IgD-negative memory B cell (primary cell): ENCODE measurements around the gene WNT5B. TPM values are rescaled to one million over a fixed set of nuclear protein-coding genes. Genes with fewer than 3 reads are reported as not detected.
A peak's percentile ranks its signal among the peaks of the same experiment; 100 is the strongest.

Source experiments
- H3K27ac Mint-ChIP-seq, 3 donors: one replicate each; pipeline ENCODE4 v1.8.0; 2020 to 2022; ENCODE audit warnings: mild to moderate bottlenecking in 3 of 3, mixed read lengths in 3 of 3, moderate library complexity in 1 of 3
- H3K27me3 Mint-ChIP-seq: one replicate; pipeline ENCODE4 v1.8.0; 2021; ENCODE audit warnings: mixed read lengths
- H3K36me3 Mint-ChIP-seq: one replicate; pipeline ENCODE4 v1.8.0; 2020; ENCODE audit warnings: mild to moderate bottlenecking, mixed read lengths
- H3K4me1 Mint-ChIP-seq, 3 donors: one replicate each; pipeline ENCODE4 v1.8.0; 2020 to 2022; ENCODE audit warnings: mixed read lengths in 3 of 3, mild to moderate bottlenecking in 1 of 3
- H3K4me3 Mint-ChIP-seq, 4 donors: one replicate each; pipeline ENCODE4 v1.8.0; 2020 to 2022; ENCODE audit warnings: mild to moderate bottlenecking in 4 of 4, mixed read lengths in 4 of 4, moderate library complexity in 3 of 4
- H3K9me3 Mint-ChIP-seq, 3 donors: one replicate each; pipeline ENCODE4 v1.8.0; 2020 to 2021; ENCODE audit warnings: mixed read lengths in 3 of 3, mild to moderate bottlenecking in 1 of 3
- polyA plus RNA-seq: library from polyadenylated mRNA; unstranded; fragments of 300-500 nt; fragmentation: Illumina TruSeq; gene quantifications from one replicate; pipeline ENCODE4 v1.2.3, GENCODE V29; 2021

Gene WNT5B
- polyA plus RNA-seq, 1 donor from 2014 or later = 0.33 TPM

GRCh38 chr12:1608713-1609119 lies 20.3 kb upstream of the WNT5B start:
- Mint-ChIP-seq H3K4me3 (no peak overlapping the region), H3K9me3 (no peaks in the 10 kb centered on the region), H3K27me3 (peaks cover 2% of the 10 kb centered on the region), H3K36me3 (no peaks in the 10 kb centered on the region), H3K27ac (no peak overlapping the region), H3K4me1 (peaks cover 12 to 17% (median 15%) of the 10 kb centered on the region in 3 donors)

GRCh38 chr12:1610072-1610643 lies 18.9 kb upstream of the WNT5B start:
- no peak overlapping the region for H3K4me3 Mint-ChIP-seq
- H3K27ac Mint-ChIP-seq = no peak overlapping the region
- H3K27me3 Mint-ChIP-seq = peaks cover 2% of the 10 kb centered on the region
- H3K36me3 Mint-ChIP-seq = no peaks in the 10 kb centered on the region
- peaks cover 10 to 15% (median 14%) of the 10 kb centered on the region in 3 donors for H3K4me1 Mint-ChIP-seq
- no peaks in the 10 kb centered on the region for H3K9me3 Mint-ChIP-seq

- Mint-ChIP-seq H3K27me3 (peaks cover 1% of the 10 kb centered on the region), H3K4me1 (peaks cover 8 to 16% (median 12%) of the 10 kb centered on the region in 3 donors), H3K9me3 (no peaks in the 10 kb centered on the region), H3K36me3 (no peaks in the 10 kb centered on the region), H3K27ac (no peak overlapping the region), H3K4me3 (no peak overlapping the region)
Observed at GRCh38 chr12:1611803-1612572, 17.0 kb upstream of the WNT5B start.

DNA sequence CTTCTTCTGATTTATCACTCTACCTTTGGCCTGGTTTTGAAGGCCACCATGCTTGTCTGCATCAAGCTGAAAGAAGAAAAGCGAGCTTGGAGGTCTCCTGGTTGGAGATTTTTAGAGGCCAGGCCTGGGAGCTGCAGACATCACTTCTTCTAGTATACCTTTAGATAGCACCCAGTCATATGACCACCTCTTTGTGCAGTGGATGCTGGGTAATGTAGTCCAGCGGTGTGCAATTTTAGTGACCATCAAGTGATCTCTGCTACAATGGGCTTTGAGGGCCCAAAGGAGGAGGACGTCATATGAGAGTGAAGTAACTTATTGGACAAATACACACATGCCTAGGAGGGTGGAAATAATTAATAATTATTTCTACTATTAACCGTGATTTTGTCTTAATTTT lies 15.2 kb upstream of the WNT5B start:
- H3K27me3 Mint-ChIP-seq = peaks cover 1% of the 10 kb centered on the region
- peaks cover 13 to 22% (median 14%) of the 10 kb centered on the region in 3 donors for H3K4me1 Mint-ChIP-seq
- H3K4me3 Mint-ChIP-seq = no peak overlapping the region
- no peak overlapping the region for H3K27ac Mint-ChIP-seq
- H3K9me3 Mint-ChIP-seq = no peaks in the 10 kb centered on the region
- H3K36me3 Mint-ChIP-seq = no peaks in the 10 kb centered on the region

GRCh38 chr12:1614360-1614759 lies 14.7 kb upstream of the WNT5B start:
- no peaks in the 10 kb centered on the region for H3K36me3 Mint-ChIP-seq
- peaks cover 5% of the 10 kb centered on the region for H3K27me3 Mint-ChIP-seq
- no peaks in the 10 kb centered on the region for H3K9me3 Mint-ChIP-seq
- H3K4me1 Mint-ChIP-seq = peaks cover 13 to 24% (median 18%) of the 10 kb centered on the region in 3 donors
- no peak overlapping the region for H3K27ac Mint-ChIP-seq
- H3K4me3 Mint-ChIP-seq = no peak overlapping the region

DNA sequence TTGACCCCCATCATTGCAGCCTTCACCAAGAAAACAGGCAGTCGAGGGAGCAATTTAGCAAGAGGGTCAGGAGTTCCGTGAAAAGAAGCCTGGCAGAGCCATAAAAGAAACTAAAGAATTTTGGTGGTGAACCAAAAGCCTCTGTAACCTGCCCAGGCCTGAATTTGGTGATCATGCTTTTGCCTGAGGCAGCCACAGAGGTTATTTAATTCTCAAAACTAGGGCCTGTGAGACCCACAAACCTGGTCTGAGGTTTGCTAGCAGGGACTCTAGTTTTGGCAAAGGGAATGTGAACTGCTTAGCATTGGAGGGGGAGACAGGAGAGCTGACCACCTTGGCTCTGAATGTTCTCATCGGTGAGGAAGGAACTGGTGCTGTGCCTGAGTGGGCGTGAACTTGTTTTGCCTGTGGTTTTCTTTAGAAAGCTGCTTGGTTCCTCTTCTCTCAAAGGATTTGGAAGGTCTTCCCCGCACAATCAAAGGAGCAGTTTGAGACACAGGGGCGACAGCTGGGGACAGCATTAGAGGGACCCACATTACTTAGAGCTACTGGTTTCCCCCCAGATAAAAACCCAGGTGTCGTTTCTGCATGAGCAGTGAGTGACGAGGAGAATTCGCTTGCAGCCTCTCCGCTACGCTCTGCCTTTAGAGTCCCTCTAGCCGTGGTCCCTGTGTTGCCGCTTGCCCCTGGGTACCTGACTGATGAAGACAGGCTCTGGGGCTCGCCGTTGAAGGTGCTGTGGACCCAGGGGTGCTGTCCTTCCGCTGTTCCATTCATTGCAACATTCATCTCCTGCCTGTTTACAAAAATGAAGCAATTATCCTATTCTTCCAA lies 12.6 kb upstream of the WNT5B start:
- Mint-ChIP-seq H3K4me3 (peak overlapping the region; percentile 8 to 83 (median 48)), H3K27ac (no peak overlapping the region), H3K27me3 (peaks cover 9% of the 10 kb centered on the region), H3K9me3 (no peaks in the 10 kb centered on the region), H3K36me3 (no peaks in the 10 kb centered on the region), H3K4me1 (peaks cover 17 to 31% (median 20%) of the 10 kb centered on the region in 3 donors)

GRCh38 chr12:1618489-1618888 lies 10.5 kb upstream of the WNT5B start:
- Mint-ChIP-seq H3K27ac (no peak overlapping the region), H3K36me3 (peaks cover 5% of the 10 kb centered on the region), H3K4me3 (no peak overlapping the region), H3K27me3 (peaks cover 14% of the 10 kb centered on the region), H3K4me1 (peaks cover 17 to 31% (median 20%) of the 10 kb centered on the region in 3 donors), H3K9me3 (no peaks in the 10 kb centered on the region)

DNA sequence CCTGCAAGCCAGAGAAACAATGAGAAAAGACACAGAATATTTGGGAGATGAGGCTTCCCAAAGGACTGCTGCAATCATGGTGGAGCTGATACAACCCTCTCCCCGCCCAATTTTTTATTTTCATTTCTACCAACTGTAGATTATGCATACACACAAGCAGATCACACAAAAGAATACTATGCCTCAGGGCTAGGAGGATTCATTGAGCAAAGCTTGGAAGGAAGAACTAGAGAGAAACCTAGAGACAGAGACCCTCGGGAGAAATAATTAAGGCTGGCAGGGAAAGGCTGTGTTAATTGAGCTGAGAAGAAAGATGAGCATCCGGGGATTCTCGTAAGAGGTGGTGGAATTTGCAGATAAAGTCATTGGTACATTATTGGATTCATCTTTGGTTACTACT lies 9.9 kb upstream of the WNT5B start:
- Mint-ChIP-seq H3K4me3 (peak overlapping the region in 1 of 4 donors; percentile 6), H3K9me3 (no peaks in the 10 kb centered on the region)

GRCh38 chr12:1619587-1619986 lies 9.4 kb upstream of the WNT5B start:
- Mint-ChIP-seq H3K27ac (no peak overlapping the region), H3K27me3 (peaks cover 15% of the 10 kb centered on the region), H3K36me3 (peaks cover 5% of the 10 kb centered on the region), H3K4me3 (no peak overlapping the region), H3K4me1 (peaks cover 17 to 31% (median 20%) of the 10 kb centered on the region in 3 donors), H3K9me3 (no peaks in the 10 kb centered on the region)

More for the DNA sequence above, 9.9 kb upstream of the WNT5B start:
- Mint-ChIP-seq H3K27me3 (peaks cover 15% of the 10 kb centered on the region), H3K27ac (no peak overlapping the region), H3K4me1 (peaks cover 17 to 31% (median 20%) of the 10 kb centered on the region in 3 donors), H3K36me3 (peaks cover 5% of the 10 kb centered on the region)

DNA sequence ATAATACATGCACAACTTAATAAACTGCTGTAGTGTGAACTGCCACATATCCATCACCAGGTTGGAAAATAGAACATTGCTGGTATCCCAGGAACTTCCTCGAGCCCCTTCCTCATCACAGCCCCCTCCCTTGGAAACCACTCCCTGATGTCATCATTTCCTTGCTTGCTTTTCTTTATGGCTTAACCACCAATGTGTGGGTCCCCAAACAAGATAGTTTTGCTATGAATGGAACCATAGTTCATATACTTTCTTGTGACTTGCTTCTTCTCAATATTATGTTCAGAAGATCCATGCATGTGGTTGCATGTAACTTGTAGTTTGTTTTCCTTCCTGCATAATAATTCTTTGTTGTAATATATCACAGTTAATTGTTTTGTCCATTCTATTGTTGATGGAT lies 8.9 kb upstream of the WNT5B start:
- Mint-ChIP-seq H3K27ac (no peak overlapping the region), H3K4me3 (peak overlapping the region in 1 of 4 donors; percentile 34), H3K4me1 (peaks cover 17 to 31% (median 20%) of the 10 kb centered on the region in 3 donors), H3K9me3 (no peaks in the 10 kb centered on the region), H3K36me3 (peaks cover 5% of the 10 kb centered on the region), H3K27me3 (peaks cover 15% of the 10 kb centered on the region)

- no peak overlapping the region for H3K27ac Mint-ChIP-seq
- H3K36me3 Mint-ChIP-seq = peaks cover 5% of the 10 kb centered on the region
- no peaks in the 10 kb centered on the region for H3K9me3 Mint-ChIP-seq
- peaks cover 7 to 19% (median 12%) of the 10 kb centered on the region in 3 donors for H3K4me1 Mint-ChIP-seq
- H3K4me3 Mint-ChIP-seq = peak overlapping the region in 1 of 4 donors; percentile 19
- peaks cover 14% of the 10 kb centered on the region for H3K27me3 Mint-ChIP-seq
Observed at GRCh38 chr12:1622406-1622805, 6.6 kb upstream of the WNT5B start.

GRCh38 chr12:1629338-1630132 lies 504 bp downstream of the WNT5B start:
- Mint-ChIP-seq H3K9me3 (no peaks in the 10 kb centered on the region), H3K4me3 (peak overlapping the region; percentile 70 to 88 (median 81)), H3K27ac (no peak overlapping the region), H3K36me3 (no peaks in the 10 kb centered on the region), H3K4me1 (peaks cover 8 to 12% (median 9%) of the 10 kb centered on the region in 3 donors), H3K27me3 (peaks cover 45% of the 10 kb centered on the region)

DNA sequence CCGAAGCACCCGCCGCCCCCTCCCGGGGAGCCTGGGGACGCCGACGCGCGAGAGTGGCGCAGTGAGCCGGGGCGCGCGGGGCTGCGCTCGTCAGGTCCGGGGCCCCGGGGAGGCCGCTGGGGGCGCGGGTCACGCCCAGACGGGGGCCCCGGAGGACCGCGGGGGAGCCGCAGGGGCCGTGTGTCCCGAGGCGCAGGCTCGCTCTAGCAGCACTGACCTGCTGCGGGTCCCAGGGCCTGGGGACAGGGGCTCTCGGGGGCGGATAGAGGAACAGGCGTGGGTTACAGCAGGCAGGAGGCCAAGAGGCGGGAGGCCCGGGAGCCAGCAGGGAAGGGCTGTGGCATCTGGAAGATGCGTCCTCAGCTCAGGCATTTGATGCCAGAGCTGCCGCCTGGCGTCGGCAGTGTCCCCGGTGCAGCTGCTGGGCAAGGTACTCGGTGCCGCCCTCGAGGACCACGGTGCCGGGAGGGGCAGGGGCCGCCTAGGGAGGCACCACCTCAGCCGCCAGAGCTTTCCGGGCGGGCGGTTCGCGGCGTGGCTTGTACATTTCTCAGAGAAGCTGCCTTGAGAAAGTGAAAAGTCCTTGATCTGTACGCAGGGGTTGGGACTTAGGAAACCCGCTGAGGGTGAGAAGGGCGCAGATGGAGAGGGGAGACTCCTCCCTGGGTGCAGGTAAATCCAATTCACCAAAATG lies 1.2 kb downstream of the WNT5B start:
- Mint-ChIP-seq H3K9me3 (no peaks in the 10 kb centered on the region), H3K4me3 (peak overlapping the region; percentile 70 to 88 (median 81)), H3K36me3 (no peaks in the 10 kb centered on the region), H3K4me1 (peaks cover 9 to 16% (median 10%) of the 10 kb centered on the region in 3 donors), H3K27me3 (peaks cover 45% of the 10 kb centered on the region), H3K27ac (peak overlapping the region in 1 of 3 donors; percentile 47)
